ENCODE results near the gene CDC25A. TPM values are rescaled to one million over a fixed set of nuclear protein-coding genes. Genes with fewer than 3 reads are reported as not detected.

Gene CDC25A
- total RNA-seq, 1 experiment from 2014 or later: 35.5 TPM

DNA sequence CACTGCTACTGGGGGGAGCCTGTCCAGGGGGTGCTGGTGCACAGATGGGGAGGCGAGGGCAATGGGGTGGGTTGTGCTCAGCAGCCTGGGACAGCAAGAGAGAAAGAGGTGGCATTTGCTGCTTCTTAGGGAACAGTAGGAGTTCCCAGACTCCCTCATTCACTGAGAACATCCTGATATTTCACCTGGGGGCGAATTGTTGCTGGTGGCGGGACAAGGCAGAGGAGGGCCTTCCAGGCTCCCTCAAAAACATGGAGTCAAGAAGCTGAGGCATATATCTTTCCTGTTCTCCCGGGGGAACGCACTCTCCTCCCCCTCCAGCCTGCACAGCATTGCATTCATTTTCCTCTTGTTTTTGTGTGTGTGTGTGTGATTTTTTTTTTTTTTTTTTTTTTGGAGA lies 65.7 kb downstream of the CDC25A start:
- intact Hi-C loops (cut with micrococcal nuclease; ENCODE audit: unreplicated experiment): no loop called here
- Mint-ChIP-seq H3K9me3 (ENCODE audit: unreplicated experiment) (no peaks in the 10 kb centered on the region), H3K36me3 (ENCODE audit: insufficient read depth, unreplicated experiment) (no peaks in the 10 kb centered on the region)

DNA sequence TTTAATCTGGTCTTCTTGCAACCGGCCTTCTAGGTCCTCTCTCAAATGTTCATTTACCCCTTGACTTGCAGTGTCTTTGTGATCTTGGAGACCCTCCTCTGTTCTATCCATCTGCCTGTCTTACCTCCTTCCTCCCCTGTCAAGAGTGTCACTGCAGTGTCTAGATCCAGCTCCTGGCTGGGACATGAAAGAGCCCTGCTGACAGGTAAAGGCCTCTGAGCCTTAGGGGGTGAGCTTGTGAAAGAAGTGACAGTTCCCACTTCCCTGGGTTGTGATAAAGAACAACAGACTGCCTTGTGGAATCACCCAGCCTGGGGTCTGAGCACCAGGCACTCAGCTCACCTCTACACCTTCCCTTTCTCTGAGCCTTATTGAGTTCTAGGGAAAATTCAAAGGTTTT lies 68.0 kb downstream of the CDC25A start:
- Histone ChIP-seq H3K36me3 (ENCODE audit: control insufficient read depth, insufficient read depth, low read length) (no peaks in the 10 kb centered on the region), H3K4me1 (peaks cover 10% of the 10 kb centered on the region; the same call in 1 of the 2 replicates), H3K4me3 (ENCODE audit: low read depth, low read length) (no peak overlapping the region), H3K9me3 (no peaks in the 10 kb centered on the region), H3K27me3 (replicated peaks; ENCODE audit: control insufficient read depth, insufficient read depth, low read length) (no peaks in the 10 kb centered on the region)
- intact Hi-C loops (cut with micrococcal nuclease; ENCODE audit: unreplicated experiment): no loop called here
- Mint-ChIP-seq H3K36me3 (ENCODE audit: insufficient read depth, unreplicated experiment) (no peaks in the 10 kb centered on the region), H3K4me3 (ENCODE audit: unreplicated experiment) (no peak overlapping the region), H3K4me1 (ENCODE audit: low read depth, unreplicated experiment) (peaks cover 8% of the 10 kb centered on the region), H3K27me3 (ENCODE audit: insufficient read depth, unreplicated experiment) (no peaks in the 10 kb centered on the region), H3K27ac (ENCODE audit: unreplicated experiment) (no peak overlapping the region), H3K9me3 (ENCODE audit: unreplicated experiment) (no peaks in the 10 kb centered on the region)
- no peak for TF ChIP-seq CTCF (IDR thresholded peaks at IDR 0.05; ENCODE audit: insufficient read depth in 1 of 2, low read depth in 1 of 2, low read length in 1 of 2, severe bottlenecking in 1 of 2, unreplicated experiment in 1 of 2)
- POLR2A ChIA-PET: no interaction called here
- CTCF ChIA-PET: no interaction called here
- DNase-seq: no peak
- BruUV-seq (replicated peaks): no TSS peak

More for the DNA sequence above, 65.7 kb downstream of the CDC25A start:
- Mint-ChIP-seq H3K27ac (ENCODE audit: unreplicated experiment) (no peak overlapping the region), H3K4me3 (ENCODE audit: unreplicated experiment) (no peak overlapping the region), H3K27me3 (ENCODE audit: insufficient read depth, unreplicated experiment) (no peaks in the 10 kb centered on the region), H3K4me1 (ENCODE audit: low read depth, unreplicated experiment) (peaks cover 8% of the 10 kb centered on the region)
- H3K4me1 ChIP-seq: peaks cover 14% of the 10 kb centered on the region; the same call in 1 of the 2 replicates
- no peaks in the 10 kb centered on the region for H3K9me3 ChIP-seq
- CTCF ChIA-PET: no interaction called here
- POLR2A ChIA-PET: no interaction called here
- no peak for DNase-seq
- no TSS peak for BruUV-seq (replicated peaks)
- H3K27me3 ChIP-seq (replicated peaks; ENCODE audit: control insufficient read depth, insufficient read depth, low read length): no peaks in the 10 kb centered on the region
- no peak overlapping the region for H3K4me3 ChIP-seq (ENCODE audit: low read depth, low read length)
- no peaks in the 10 kb centered on the region for H3K36me3 ChIP-seq (ENCODE audit: control insufficient read depth, insufficient read depth, low read length)
- no peak for TF ChIP-seq CTCF (IDR thresholded peaks at IDR 0.05; ENCODE audit: insufficient read depth in 1 of 2, low read depth in 1 of 2, low read length in 1 of 2, severe bottlenecking in 1 of 2, unreplicated experiment in 1 of 2)

GRCh38 chr3:48119505-48120193 lies 68.6 kb downstream of the CDC25A start:
- Histone ChIP-seq H3K9me3 (no peaks in the 10 kb centered on the region), H3K4me3 (ENCODE audit: low read depth, low read length) (no peak overlapping the region), H3K27me3 (replicated peaks; ENCODE audit: control insufficient read depth, insufficient read depth, low read length) (no peaks in the 10 kb centered on the region), H3K36me3 (ENCODE audit: control insufficient read depth, insufficient read depth, low read length) (no peaks in the 10 kb centered on the region), H3K4me1 (peaks cover 4% of the 10 kb centered on the region; the same call in 1 of the 2 replicates)
- no peak for TF ChIP-seq CTCF (IDR thresholded peaks at IDR 0.05; ENCODE audit: insufficient read depth in 1 of 2, low read depth in 1 of 2, low read length in 1 of 2, severe bottlenecking in 1 of 2, unreplicated experiment in 1 of 2)
- Mint-ChIP-seq H3K4me1 (ENCODE audit: low read depth, unreplicated experiment) (peaks cover 8% of the 10 kb centered on the region), H3K9me3 (ENCODE audit: unreplicated experiment) (no peaks in the 10 kb centered on the region), H3K27ac (ENCODE audit: unreplicated experiment) (no peak overlapping the region), H3K36me3 (ENCODE audit: insufficient read depth, unreplicated experiment) (no peaks in the 10 kb centered on the region), H3K4me3 (ENCODE audit: unreplicated experiment) (no peak overlapping the region), H3K27me3 (ENCODE audit: insufficient read depth, unreplicated experiment) (no peaks in the 10 kb centered on the region)
- POLR2A ChIA-PET: no interaction called here
- CTCF ChIA-PET: no interaction called here
- intact Hi-C loops (cut with micrococcal nuclease; ENCODE audit: unreplicated experiment): no loop called here
- DNase-seq: no peak
- BruUV-seq (replicated peaks): no TSS peak
